ENCODE data around the gene FARS2.

FARS2 gene

GRCh38 chr6:5379647-5380242 is 118.4 kb downstream of the FARS2 start:
- no peak for DNase-seq

- no peak for DNase-seq
Observed at GRCh38 chr6:5383856-5384255, 122.5 kb downstream of the FARS2 start.

- DNase-seq = no peak
Observed at GRCh38 chr6:5384276-5384675, 123.0 kb downstream of the FARS2 start.

- no peak for DNase-seq
Observed at GRCh38 chr6:5388326-5388725, 127.0 kb downstream of the FARS2 start.

- no peak for DNase-seq
Observed at GRCh38 chr6:5389086-5389745, 127.9 kb downstream of the FARS2 start.

GRCh38 chr6:5390177-5390576 is 128.9 kb downstream of the FARS2 start:
- DNase-seq = no peak

- DNase-seq = no peak
Observed at GRCh38 chr6:5394280-5394679, 133.0 kb downstream of the FARS2 start.

GRCh38 chr6:5395719-5396118 is 134.4 kb downstream of the FARS2 start:
- no peak for DNase-seq

- peak; percentile 12 for DNase-seq
Observed at GRCh38 chr6:5398530-5398929, 137.2 kb downstream of the FARS2 start.

GRCh38 chr6:5399391-5399790 is 138.1 kb downstream of the FARS2 start:
- DNase-seq = no peak

GRCh38 chr6:5401845-5402738 is 140.8 kb downstream of the FARS2 start:
- DNase-seq = no peak

GRCh38 chr6:5403076-5403475 is 141.8 kb downstream of the FARS2 start:
- no peak for DNase-seq

- no peak for DNase-seq
Observed at GRCh38 chr6:5403609-5404008, 142.3 kb downstream of the FARS2 start.

GRCh38 chr6:5405976-5406375 is 144.7 kb downstream of the FARS2 start:
- no peak for DNase-seq

- no peak for DNase-seq
Observed at GRCh38 chr6:5411414-5411813, 150.1 kb downstream of the FARS2 start.

GRCh38 chr6:5412017-5412416 is 150.7 kb downstream of the FARS2 start:
- no peak for DNase-seq

GRCh38 chr6:5412663-5413062 is 151.3 kb downstream of the FARS2 start:
- no peak for DNase-seq

GRCh38 chr6:5416250-5416649 is 154.9 kb downstream of the FARS2 start:
- DNase-seq = no peak

- DNase-seq = no peak
Observed at GRCh38 chr6:5422321-5422915, 161.1 kb downstream of the FARS2 start.

GRCh38 chr6:5423251-5423650 is 161.9 kb downstream of the FARS2 start:
- DNase-seq = no peak

- no peak for DNase-seq
Observed at GRCh38 chr6:5424726-5425125, 163.4 kb downstream of the FARS2 start.

GRCh38 chr6:5425267-5425666 is 164.0 kb downstream of the FARS2 start:
- DNase-seq = no peak

GRCh38 chr6:5425797-5426196 is 164.5 kb downstream of the FARS2 start:
- no peak for DNase-seq
